ENCODE measurements around the gene LUC7L3.
A peak's percentile ranks its signal among the peaks of the same experiment; 100 is the strongest.

LUC7L3 gene

GRCh38 chr17:50683434-50684287 is 35.7 kb upstream of the LUC7L3 start:
- H3K27me3 ChIP-seq (ENCODE audit: insufficient read depth, poor library complexity, severe bottlenecking): no peaks in the 10 kb centered on the region
- peak overlapping the region; percentile 53 for H3K27ac ChIP-seq (ENCODE audit: poor library complexity, severe bottlenecking)
- DNase-seq (ENCODE audit: low spot score) (peak; percentile 56), ATAC-seq (ENCODE audit: low read depth) (no peak)
- TF ChIP-seq CTCF (IDR thresholded peaks at IDR 0.05; ENCODE audit: poor library complexity, severe bottlenecking): no peak
- no peak overlapping the region for H3K4me3 ChIP-seq (ENCODE audit: severe bottlenecking)
- no peaks in the 10 kb centered on the region for H3K36me3 ChIP-seq (ENCODE audit: low read depth)
- H3K9me3 ChIP-seq (ENCODE audit: severe bottlenecking): no peaks in the 10 kb centered on the region
- H3K4me1 ChIP-seq (ENCODE audit: insufficient read depth, poor library complexity, severe bottlenecking): peaks cover 20% of the 10 kb centered on the region

- Histone ChIP-seq H3K27me3 (ENCODE audit: insufficient read depth, poor library complexity, severe bottlenecking) (no peaks in the 10 kb centered on the region), H3K9me3 (ENCODE audit: severe bottlenecking) (no peaks in the 10 kb centered on the region), H3K36me3 (ENCODE audit: low read depth) (no peaks in the 10 kb centered on the region), H3K4me3 (ENCODE audit: severe bottlenecking) (no peak overlapping the region), H3K4me1 (ENCODE audit: insufficient read depth, poor library complexity, severe bottlenecking) (peaks cover 22% of the 10 kb centered on the region), H3K27ac (ENCODE audit: poor library complexity, severe bottlenecking) (peak overlapping the region; percentile 53)
- ATAC-seq (ENCODE audit: low read depth): no peak
- DNase-seq (ENCODE audit: low spot score): no peak
- no peak for TF ChIP-seq CTCF (IDR thresholded peaks at IDR 0.05; ENCODE audit: poor library complexity, severe bottlenecking)
Measured at GRCh38 chr17:50684288-50684611, 35.2 kb upstream of the LUC7L3 start.

- no peak for DNase-seq (ENCODE audit: low spot score)
- no peak for TF ChIP-seq CTCF (IDR thresholded peaks at IDR 0.05; ENCODE audit: poor library complexity, severe bottlenecking)
- no peaks in the 10 kb centered on the region for H3K9me3 ChIP-seq (ENCODE audit: severe bottlenecking)
- H3K27me3 ChIP-seq (ENCODE audit: insufficient read depth, poor library complexity, severe bottlenecking): no peaks in the 10 kb centered on the region
- ATAC-seq (ENCODE audit: low read depth): peak; percentile 61
- H3K36me3 ChIP-seq (ENCODE audit: low read depth): no peaks in the 10 kb centered on the region
- peak overlapping the region; percentile 53 for H3K27ac ChIP-seq (ENCODE audit: poor library complexity, severe bottlenecking)
- no peak overlapping the region for H3K4me3 ChIP-seq (ENCODE audit: severe bottlenecking)
- peaks cover 27% of the 10 kb centered on the region for H3K4me1 ChIP-seq (ENCODE audit: insufficient read depth, poor library complexity, severe bottlenecking)
Measured at GRCh38 chr17:50684612-50685333, 34.6 kb upstream of the LUC7L3 start.

- TF ChIP-seq CTCF (IDR thresholded peaks at IDR 0.05; ENCODE audit: poor library complexity, severe bottlenecking): no peak
- peak overlapping the region; percentile 53 for H3K27ac ChIP-seq (ENCODE audit: poor library complexity, severe bottlenecking)
Measured at GRCh38 chr17:50685334-50685665, 34.1 kb upstream of the LUC7L3 start.

More at GRCh38 chr17:50685334-50685665, 34.1 kb upstream of the LUC7L3 start:
- Histone ChIP-seq H3K27me3 (ENCODE audit: insufficient read depth, poor library complexity, severe bottlenecking) (no peaks in the 10 kb centered on the region), H3K36me3 (ENCODE audit: low read depth) (no peaks in the 10 kb centered on the region), H3K4me3 (ENCODE audit: severe bottlenecking) (no peak overlapping the region), H3K9me3 (ENCODE audit: severe bottlenecking) (no peaks in the 10 kb centered on the region), H3K4me1 (ENCODE audit: insufficient read depth, poor library complexity, severe bottlenecking) (peaks cover 28% of the 10 kb centered on the region)
- DNase-seq (ENCODE audit: low spot score) (no peak), ATAC-seq (ENCODE audit: low read depth) (no peak)
